Osteoblast (primary cell): Measurements from ENCODE around the gene CSTPP1. TPM values are rescaled to one million over a fixed set of nuclear protein-coding genes. Genes with fewer than 3 reads are reported as not detected.
A peak's percentile ranks its signal among the peaks of the same experiment; 100 is the strongest.

ENCODE experiments used
- DNase-seq: peaks from one replicate; pipeline ENCODE4 v3.0.0; 2011; ENCODE audit warnings: low spot score, mixed read lengths; ENCODE audit not compliant: insufficient read length; ENCODE audit errors: missing footprints
- H2AFZ ChIP-seq: 2 replicates; pipeline ENCODE4 v1.6.0; 2011; ENCODE audit warnings: mild to moderate bottlenecking, low read length
- H3K27ac ChIP-seq: 2 replicates; pipeline ENCODE4 v1.5.1; 2011; ENCODE audit warnings: mild to moderate bottlenecking, low read depth, low read length, moderate library complexity
- H3K27me3 ChIP-seq: 2 replicates; pipeline ENCODE4 v1.6.0; 2012; ENCODE audit warnings: mild to moderate bottlenecking, control low read depth, inconsistent platforms, low read length, moderate library complexity; ENCODE audit not compliant: insufficient read depth
- H3K36me3 ChIP-seq: 2 replicates; pipeline ENCODE4 v1.5.1; 2011; ENCODE audit warnings: mild to moderate bottlenecking, low read length, control low read depth, moderate library complexity; ENCODE audit not compliant: insufficient read depth
- H3K4me1 ChIP-seq: 2 replicates; pipeline ENCODE4 v1.5.1; 2011; ENCODE audit warnings: mild to moderate bottlenecking, low read length, control low read depth, moderate library complexity; ENCODE audit not compliant: insufficient read depth
- H3K4me2 ChIP-seq: 2 replicates; pipeline ENCODE4 v1.6.0; 2011; ENCODE audit warnings: mild to moderate bottlenecking, low read length; ENCODE audit not compliant: insufficient read depth
- H3K4me3 ChIP-seq: fragments of 200-600 bp; sonication (generic); 3 replicates; pipeline ENCODE4 v1.5.1; 2012; ENCODE audit warnings: mild to moderate bottlenecking, low read length, inconsistent platforms; ENCODE audit not compliant: insufficient read depth
- H3K79me2 ChIP-seq: 2 replicates; pipeline ENCODE4 v1.6.0; 2012; ENCODE audit warnings: mild to moderate bottlenecking, low read length, control low read depth, inconsistent platforms; ENCODE audit not compliant: insufficient read depth
- H3K9me3 ChIP-seq: 2 replicates; pipeline ENCODE4 v1.5.1; 2011; ENCODE audit warnings: low read depth, low read length, control low read depth
- H4K20me1 ChIP-seq: 2 replicates; pipeline ENCODE4 v1.6.0; 2012; ENCODE audit warnings: mild to moderate bottlenecking, low read length, control low read depth; ENCODE audit not compliant: insufficient read depth
- CTCF ChIP-seq: IDR thresholded peaks from 2 replicates; pipeline ENCODE4 v1.5.1; 2011; ENCODE audit warnings: mild to moderate bottlenecking, low read depth, low read length, moderate library complexity; ENCODE audit errors: extremely low read depth
- total RNA-seq: library from RNA; depleted of rRNA; stranded (reverse); fragments of >200 nt; gene quantifications from 2 replicates; pipeline ENCODE4 v1.2.3, GENCODE V29; 2012

The CSTPP1 gene
- total RNA-seq, 1 donor, result 27.1 TPM

- DNase-seq, result no peak
- Histone ChIP-seq H3K36me3 (no peaks in the 10 kb centered on the region), H3K4me1 (no peaks in the 10 kb centered on the region), H3K79me2 (no peaks in the 10 kb centered on the region), H2AFZ (no peak overlapping the region), H3K4me3 (no peak overlapping the region), H3K4me2 (no peak overlapping the region), H3K27me3 (no peaks in the 10 kb centered on the region), H3K9me3 (no peaks in the 10 kb centered on the region), H4K20me1 (peaks cover 6% of the 10 kb centered on the region), H3K27ac (no peak overlapping the region)
- no peak for TF ChIP-seq CTCF
Measured at GRCh38 chr11:47044119-47044518, 107.6 kb downstream of the CSTPP1 start.

- Histone ChIP-seq H3K79me2 (no peaks in the 10 kb centered on the region), H3K4me2 (no peak overlapping the region), H3K9me3 (no peaks in the 10 kb centered on the region), H4K20me1 (no peaks in the 10 kb centered on the region), H3K36me3 (no peaks in the 10 kb centered on the region), H3K4me3 (no peak overlapping the region), H2AFZ (no peak overlapping the region), H3K27ac (no peak overlapping the region), H3K27me3 (no peaks in the 10 kb centered on the region), H3K4me1 (peaks cover 8% of the 10 kb centered on the region)
- DNase-seq, result no peak
- no peak for TF ChIP-seq CTCF
Measured at GRCh38 chr11:47047972-47048371, 111.4 kb downstream of the CSTPP1 start.

- Histone ChIP-seq H3K79me2 (no peaks in the 10 kb centered on the region), H4K20me1 (no peaks in the 10 kb centered on the region), H3K4me1 (peaks cover 8% of the 10 kb centered on the region), H3K27ac (no peak overlapping the region), H3K4me2 (no peak overlapping the region), H3K27me3 (no peaks in the 10 kb centered on the region), H3K9me3 (no peaks in the 10 kb centered on the region), H3K4me3 (no peak overlapping the region), H3K36me3 (no peaks in the 10 kb centered on the region), H2AFZ (no peak overlapping the region)
- TF ChIP-seq CTCF, result no peak
- DNase-seq, result no peak
Measured at GRCh38 chr11:47050284-47050683, 113.7 kb downstream of the CSTPP1 start.

- DNase-seq, result peak; percentile 61
- TF ChIP-seq CTCF, result no peak
Measured at GRCh38 chr11:47051217-47051616, 114.7 kb downstream of the CSTPP1 start.

More at GRCh38 chr11:47051217-47051616, 114.7 kb downstream of the CSTPP1 start:
- no peaks in the 10 kb centered on the region for H3K9me3 ChIP-seq
- H4K20me1 ChIP-seq, result no peaks in the 10 kb centered on the region
- peak overlapping the region; percentile 41 for H3K4me2 ChIP-seq
- no peak overlapping the region for H3K4me3 ChIP-seq
- H3K27ac ChIP-seq, result no peak overlapping the region
- no peaks in the 10 kb centered on the region for H3K27me3 ChIP-seq
- H3K4me1 ChIP-seq, result peaks cover 13% of the 10 kb centered on the region
- H3K79me2 ChIP-seq, result no peaks in the 10 kb centered on the region
- H2AFZ ChIP-seq, result no peak overlapping the region
- no peaks in the 10 kb centered on the region for H3K36me3 ChIP-seq
